CD4-positive, alpha-beta T cell treated with Interleukin-15 for 4 hours (primary cell): ENCODE results near the gene EPO.
A peak's percentile ranks its signal among the peaks of the same experiment; 100 is the strongest.
"Not testable (repeated sequence)": the region's sequence is repeated elsewhere in the genome, so short reads cannot be mapped to it uniquely, and the experiment has no call there.

ENCODE experiments used
- DNase-seq: peaks from one replicate; pipeline ENCODE4 v3.0.0-alpha.2; 2020; ENCODE audit warnings: low spot score

The EPO gene

DNA sequence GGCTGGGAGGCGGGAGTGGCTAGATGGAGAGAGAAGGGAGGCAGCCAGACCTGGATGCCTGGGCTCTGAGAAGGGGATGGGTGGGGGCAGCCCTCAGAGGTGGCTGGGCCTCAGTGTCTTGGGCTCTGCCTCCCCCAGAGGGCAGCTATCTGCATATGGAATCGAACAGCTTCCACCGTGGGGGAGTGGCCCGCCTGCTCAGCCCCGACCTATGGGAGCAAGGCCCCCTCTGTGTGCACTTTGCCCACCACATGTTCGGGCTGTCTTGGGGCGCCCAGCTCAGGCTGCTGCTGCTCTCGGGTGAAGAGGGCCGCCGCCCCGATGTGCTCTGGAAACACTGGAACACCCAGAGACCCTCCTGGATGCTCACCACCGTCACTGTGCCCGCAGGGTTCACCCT, 16.4 kb downstream of the EPO start:
- DNase-seq: no peak

DNA sequence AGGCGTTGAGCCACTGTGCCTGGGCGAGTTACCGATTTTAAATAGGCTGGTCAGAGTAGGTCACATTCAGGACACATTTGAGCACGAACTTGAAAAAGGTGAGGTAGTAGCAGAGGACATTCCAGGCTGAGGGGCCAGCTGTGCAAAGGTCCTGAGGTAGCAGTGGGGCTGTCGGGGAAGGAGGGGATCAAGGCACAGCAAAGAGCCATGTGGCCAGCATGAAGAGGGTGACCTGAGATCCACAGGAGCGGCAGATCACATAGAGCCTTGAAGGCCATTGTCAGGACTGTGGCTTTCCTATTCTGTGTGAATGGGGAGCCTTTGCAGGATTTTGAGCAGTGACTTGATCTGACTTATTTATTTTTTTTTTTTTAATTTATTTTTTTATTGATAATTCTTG, 19.7 kb downstream of the EPO start:
- no peak for DNase-seq

DNA sequence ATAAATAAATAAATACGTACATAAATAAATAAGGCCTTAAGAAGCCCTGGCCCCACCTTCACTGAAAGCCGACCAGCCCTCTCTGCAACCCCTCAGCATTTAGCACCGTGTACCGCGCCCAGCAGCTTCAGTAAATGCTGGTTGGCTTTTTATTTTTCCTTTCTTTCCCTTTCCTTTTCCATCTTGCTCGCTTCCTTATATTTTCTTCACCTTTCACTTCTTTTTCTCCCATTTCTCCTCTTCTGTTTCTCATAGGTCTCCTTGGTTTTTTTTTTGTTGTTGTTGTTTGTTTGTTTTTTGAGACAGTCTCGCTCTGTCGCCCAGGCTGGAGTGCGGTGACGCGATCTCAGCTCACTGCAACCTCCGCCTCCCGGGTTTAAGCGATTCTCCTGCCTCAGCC, 24.3 kb downstream of the EPO start:
- DNase-seq: no peak

DNA sequence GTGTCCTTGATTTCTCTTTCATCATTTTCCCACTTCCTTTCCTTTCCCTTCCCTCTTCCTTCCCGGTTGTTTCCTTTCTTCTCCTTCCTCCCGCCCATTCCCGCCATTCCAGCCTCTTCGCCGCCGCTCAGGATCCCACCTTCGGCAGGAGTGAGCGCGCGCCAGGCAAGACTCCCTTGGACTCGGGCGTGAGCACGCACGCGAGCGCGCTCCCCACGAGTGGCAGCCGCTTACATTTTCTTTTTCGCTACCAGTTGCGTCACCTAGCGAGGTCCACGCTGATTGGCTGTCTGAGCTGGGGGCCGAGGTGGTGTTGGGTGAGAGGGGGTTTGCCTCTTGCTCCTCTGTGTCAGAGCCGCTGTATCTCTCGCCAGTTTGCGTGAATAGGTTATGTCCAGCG, 24.9 kb downstream of the EPO start:
- peak; percentile 35 for DNase-seq

DNA sequence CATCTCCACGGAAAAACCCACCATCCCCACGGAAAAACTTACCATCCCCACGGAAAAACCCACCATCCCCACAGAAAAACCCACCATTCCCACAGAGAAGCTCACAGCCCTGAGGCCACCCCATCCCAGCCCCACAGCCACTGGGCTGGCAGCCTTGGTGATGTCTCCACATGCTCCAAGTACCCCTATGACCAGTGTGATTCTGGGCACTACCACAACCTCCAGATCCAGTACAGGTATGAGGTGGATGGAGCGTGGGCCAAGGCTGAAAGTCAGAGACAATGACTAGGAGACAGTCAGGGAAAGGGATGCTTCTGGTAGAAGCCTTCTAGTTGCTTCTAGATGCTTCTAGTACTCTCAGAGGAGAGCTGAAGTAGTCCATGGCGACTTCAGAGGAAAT, 32.7 kb downstream of the EPO start:
- DNase-seq: no peak

DNA sequence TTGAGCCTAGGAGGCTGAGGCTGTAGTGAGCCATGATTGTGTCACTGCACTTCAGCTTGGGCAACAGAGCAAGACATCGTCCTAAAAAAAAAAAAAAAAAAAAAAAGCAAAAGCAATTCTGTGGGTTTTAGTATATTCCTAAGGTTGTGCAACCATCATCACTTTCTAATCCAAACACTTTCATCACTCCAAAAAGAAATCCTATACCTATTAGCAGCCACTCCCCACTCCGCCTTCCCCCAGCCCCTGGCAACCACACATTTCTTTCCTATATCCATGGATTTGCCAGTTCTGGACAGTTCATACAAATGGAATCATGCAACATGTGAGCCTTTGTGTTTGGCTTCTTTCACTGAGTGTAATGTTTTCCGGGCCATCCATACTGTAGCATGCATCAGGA, 33.5 kb downstream of the EPO start:
- no peak for DNase-seq

DNA sequence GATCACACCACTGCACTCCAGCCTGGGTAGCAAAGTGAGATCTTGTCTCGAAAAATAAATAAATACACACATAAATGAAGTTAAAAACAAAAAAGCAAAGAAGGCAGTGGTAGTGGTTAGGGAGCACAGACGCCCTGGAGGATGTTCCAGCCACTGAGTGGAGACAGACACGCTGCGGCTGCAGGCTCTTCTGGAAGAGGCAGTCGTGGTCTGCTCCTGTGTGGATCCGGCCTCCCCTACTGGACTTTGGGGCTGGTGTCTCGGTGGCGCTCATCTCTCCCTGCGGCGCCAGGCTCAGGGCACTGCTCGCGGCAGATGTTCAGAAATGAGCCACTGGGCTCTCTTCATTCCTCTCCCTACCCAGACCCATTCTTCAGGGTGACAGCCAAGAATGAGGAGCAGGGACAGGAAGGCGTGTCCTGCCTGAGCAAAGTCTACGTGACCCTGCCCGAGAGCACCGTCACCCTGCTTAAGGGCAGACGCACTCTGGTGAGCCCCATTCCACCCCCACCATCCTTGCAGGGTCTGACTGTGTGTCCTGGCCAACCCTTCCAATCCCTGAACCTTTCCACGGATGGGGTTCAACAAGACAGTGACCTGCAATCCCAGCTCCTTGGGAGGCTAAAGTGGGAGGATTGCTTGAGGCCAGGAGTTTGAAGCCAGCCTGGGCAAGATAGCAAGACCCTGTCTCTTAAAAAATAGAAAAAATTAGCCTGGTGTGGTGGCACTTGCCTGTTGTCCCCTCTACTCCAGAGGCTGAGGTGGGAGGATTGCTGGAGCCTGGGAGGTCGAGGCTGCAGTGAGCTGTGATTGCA, 39.3 kb downstream of the EPO start:
- DNase-seq: no peak

DNA sequence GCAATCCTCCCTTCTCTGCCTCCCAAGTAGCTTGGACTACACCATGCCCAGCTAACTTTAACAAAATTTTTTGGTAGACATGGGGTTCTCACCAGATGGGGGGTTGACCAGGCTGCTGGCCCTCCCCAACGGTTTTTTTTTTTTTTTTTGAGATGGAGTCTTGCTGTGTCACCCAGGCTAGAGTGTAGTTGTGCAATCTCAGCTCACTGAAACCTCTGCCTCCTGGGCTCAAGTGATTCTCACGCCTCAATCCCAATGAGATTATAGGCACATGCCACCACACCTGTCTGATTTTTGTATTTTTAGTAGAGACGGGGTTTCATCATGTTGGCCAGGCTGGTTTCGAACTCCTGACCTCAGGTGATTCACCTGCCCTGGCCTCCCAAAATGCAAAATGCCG, 42.6 kb downstream of the EPO start:
- not testable (repeated sequence) for DNase-seq

DNA sequence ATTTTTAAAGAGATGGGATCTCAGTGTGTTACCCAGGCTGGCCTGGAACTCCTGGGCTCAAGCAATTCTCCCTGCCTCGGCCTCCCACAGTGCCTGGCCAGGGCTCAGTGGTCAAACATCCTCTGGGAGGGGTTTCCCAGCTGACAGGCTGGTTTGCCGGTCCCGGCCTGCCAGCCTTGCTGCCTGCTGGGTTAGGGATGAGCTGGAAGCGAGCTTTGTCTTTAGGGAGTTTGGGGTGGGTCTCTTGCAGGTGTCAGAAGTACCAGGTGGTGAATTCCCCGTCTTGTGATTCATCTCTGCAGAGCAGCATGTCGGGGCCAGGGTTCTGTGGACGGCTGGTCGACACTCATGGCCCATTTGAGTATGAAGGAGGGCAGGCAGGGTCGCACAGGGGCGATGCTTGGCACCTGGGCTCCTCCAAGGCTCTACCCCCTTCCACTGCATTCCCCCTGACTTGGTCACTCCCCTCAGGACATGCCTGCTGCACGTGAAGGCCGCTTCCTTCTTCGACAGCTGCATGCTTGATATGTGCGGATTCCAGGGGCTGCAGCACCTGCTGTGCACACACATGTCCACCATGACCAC, 43.4 kb downstream of the EPO start:
- no peak for DNase-seq

DNA sequence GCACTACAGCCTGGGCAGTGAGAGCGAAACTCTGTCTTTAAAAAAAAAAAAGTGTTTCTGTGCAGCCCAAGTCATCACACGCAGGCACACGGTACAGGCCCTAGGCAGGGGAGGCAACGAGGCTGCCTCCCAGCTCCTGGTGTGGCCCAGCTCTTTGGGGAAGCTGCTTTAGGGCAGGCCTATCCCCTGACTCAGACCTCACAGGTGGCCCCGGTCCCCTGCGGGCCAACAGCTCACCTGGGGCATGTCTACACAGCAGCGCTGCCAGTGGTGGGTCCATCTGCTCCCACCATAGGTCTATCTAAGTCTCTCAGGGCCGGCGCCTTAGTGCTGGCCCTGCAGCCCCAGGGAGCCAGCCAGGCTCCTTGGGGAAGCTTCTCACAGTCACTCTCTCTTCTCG, 44.6 kb downstream of the EPO start:
- no peak for DNase-seq

DNA sequence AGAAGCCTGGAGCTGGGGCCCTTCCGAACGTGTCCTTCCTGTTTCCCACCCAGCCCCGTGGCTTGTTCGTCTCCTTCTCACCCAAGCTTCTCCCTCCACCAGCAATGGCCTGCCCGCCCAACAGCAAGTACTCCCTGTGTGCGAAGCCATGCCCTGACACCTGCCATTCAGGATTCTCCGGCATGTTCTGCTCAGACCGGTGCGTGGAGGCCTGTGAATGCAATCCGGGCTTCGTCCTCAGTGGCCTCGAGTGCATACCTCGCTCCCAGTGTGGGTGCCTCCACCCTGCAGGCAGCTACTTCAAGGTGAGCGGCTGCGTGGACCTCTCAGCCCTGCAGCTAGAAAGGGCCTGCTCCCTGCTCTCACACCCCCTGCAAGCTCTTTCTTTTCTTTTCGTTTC, 45.0 kb downstream of the EPO start:
- DNase-seq: no peak

DNA sequence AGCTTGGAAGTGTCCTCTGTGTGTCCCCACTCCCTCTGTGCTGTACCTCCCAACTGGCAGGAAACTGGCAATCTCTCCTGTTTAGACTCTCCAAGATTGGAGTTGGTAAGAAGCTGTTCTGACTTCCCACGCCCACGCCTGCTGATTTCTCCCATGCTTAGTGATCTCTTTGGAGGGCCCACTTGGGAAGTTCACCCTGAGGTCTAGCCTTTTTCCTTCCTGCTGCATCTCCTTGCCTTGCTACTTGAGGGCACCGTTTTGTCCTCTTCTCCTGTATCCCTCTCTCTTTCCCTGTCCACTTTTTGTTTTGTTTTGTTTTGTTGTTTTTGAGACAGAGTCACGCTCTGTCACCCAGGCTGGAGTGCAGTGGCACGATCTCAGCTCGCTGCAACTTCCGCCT, 48.5 kb downstream of the EPO start:
- no peak for DNase-seq
